NCI-H2029 treated with DMSO at 0.1 percent for 48 hours (cell line): ENCODE data around the gene CNMD.
"Not testable (repeated sequence)": the region's sequence is repeated elsewhere in the genome, so short reads cannot be mapped to it uniquely, and the experiment has no call there.

Experiments
- DNase-seq: peaks from one replicate; lab custom pipeline; 2025; lab: John Stamatoyannopoulos, UW

The CNMD gene

DNA sequence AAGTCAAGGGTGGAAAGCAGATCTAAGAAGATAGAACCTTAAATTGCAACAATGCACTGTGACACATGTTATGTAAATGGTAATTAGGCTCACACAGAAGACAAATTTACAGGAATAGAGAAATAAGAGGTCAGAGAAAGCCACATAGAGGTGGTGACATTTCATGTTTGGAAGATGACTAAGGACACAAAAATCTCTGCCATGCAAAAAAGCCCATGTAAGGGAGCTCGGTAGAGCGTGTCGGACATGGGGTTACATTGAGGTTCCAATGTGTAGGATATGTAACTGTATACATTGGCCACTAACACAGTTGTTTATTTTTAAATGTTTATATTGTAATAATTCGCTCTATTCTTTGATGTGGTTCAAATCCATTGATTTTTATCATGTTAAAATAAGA, 53.2 kb downstream of the CNMD start:
- DNase-seq, result no peak

DNA sequence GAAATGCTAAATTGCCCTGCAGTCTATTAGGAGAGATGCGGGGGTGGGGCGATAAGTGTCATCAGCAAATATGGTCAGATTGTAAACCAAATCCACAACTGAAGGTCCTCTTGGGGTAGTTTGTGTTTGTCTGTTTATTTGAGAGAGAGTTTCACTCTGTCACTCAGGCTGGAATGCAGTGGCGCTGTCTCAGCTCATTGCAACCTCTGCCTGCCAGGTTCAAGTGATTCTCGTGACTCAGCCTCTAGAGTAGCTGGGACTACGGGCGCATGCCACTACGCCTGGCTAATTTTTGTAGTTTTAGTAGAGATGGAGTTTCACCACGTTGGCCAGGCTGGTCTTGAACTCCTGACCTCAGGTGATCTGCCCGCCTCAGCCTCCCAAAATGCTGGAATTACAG, 53.8 kb downstream of the CNMD start:
- not testable (repeated sequence) for DNase-seq

DNA sequence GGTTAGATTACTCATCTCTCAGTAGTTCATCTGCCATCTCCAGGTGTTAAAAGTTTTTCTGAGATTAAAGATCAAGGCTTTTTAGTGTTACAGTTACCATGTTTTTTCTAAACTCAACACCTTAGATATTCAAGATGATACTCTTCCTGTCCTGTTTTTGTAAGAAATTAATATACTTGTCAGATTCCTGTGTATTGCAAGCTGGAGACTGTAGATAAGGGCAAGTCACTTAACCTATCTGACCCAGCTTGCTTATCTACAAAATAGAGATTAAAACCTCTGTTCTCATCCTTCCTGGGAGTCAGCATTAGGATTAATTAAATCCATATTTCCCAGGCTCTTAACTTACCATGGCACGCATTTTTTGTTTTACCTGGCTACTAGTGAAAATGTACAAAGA, 61.8 kb downstream of the CNMD start:
- DNase-seq, result no peak

DNA sequence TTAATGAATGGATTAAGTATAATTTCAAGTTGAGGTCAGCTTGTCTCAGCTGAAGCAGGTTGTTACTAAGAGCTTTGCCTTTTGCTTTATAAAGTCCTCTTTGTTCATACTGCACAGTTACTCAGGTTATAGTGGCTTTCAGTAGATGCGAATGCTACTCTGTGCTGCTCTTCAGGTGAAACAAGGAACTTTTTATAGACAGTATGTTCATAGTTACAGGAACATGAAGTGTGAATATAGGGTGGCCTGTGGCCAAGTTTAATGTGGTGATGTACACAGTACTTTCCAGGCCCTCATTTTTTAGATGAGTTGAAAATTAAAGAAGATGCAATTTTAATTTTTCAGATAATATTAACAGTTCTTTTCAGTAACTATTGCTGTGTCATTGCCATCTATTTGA, 66.2 kb downstream of the CNMD start:
- DNase-seq, result no peak

DNA sequence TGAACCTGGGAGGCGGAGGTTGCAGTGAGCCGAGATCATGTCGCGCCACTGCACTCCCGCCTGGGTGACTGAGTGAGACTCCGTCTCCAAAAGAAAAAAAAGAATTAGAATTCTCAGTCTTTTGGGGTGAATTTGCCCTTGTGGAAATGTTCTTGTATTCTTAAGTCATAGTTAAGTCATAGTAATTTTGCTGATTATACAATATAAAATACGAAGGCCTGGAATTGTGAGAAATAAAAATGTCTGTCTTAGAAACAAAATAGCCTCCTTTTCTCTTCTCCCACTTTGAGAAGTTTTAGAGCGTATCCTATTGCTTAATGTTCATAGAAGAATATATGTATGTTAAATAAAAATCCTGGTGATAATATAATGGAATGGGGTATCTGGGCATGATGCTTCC, 68.9 kb downstream of the CNMD start:
- no peak for DNase-seq

DNA sequence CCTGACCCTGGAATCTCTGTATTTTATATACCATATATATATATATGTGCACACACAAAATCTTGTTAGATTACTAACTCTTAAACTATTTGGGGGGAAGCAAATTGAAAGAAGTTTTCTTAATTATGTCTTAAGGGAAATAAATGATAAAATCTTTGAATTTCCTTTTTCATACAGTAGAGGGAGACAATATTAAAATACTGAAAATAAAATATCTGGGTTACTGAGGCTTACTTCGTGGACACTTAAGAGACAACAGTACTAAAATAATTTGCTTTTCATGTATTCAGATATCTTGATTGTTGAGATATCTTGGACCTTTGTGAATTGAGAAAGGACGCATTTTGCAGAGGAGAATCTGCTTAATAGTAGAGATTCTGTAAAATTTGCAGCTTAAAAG, 69.9 kb downstream of the CNMD start:
- no peak for DNase-seq

DNA sequence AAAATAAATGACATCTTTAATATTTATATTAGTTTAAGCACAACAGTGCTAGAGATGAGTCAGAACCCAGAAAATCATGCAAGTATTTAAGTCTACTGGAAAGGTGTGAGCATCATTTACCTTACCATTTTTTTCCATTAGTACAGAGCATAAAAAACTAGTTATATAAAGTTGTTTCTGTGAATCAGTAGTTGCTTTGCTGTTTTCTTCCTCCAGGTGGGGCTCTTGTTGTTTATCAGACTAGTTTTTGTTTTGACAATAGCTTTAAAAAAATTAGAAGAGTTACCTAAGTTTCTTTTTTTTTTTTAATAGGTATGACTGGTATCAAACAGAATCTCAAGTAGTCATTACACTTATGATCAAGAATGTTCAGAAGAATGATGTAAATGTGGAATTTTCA, 74.3 kb downstream of the CNMD start:
- peak; percentile 1 for DNase-seq

DNA sequence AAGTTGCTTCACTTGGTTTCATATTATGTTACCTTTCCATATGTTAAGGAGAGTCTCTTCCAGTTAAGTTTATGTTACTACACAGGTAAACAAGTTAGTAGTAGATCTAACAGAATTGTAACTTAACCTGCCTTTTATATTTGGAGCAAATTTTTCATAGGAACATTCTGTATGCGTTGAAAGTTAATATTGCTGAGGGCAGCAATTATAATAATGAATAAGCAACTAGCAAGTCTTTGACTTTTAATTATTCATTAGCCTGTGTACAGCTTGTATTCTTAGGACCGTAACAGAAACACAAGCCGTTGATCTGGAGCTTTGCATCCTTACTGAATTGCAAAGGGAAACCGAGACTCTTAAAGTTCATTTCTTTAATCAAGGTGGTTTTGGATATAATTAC, 75.3 kb downstream of the CNMD start:
- DNase-seq, result no peak

DNA sequence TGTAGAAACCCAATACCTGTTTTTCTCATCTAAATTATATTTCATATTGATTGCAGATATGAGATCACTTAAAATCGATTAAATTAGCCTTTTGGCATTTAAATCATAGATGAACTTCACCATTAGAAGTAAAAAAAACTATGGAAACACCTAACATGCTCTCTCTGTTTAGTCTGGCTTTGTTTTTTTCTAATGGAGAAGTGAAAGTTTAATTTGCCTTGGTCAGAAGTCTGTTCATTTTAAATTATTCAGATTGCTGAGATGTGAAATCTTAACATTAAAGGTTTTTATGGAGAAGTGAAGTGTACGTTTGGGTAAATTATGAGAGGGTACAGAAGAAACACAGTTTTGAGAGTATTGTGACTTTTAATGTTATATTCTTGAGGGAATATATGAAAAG, 80.3 kb downstream of the CNMD start:
- DNase-seq, result no peak
